Adrenal gland (tissue), 5 donors: Measurements from ENCODE around the gene FAM90A26.
"Not testable (repeated sequence)": the region's sequence is repeated elsewhere in the genome, so short reads cannot be mapped to it uniquely, and the experiment has no call there.

Experiments used
- CTCF ChIP-seq, 6 experiments: fragments of 450-650 bp in 4 of 6; fragments of 200-600 bp in 2 of 6; sonication (generic) in 1 of 6; IDR thresholded peaks; 1 replicate in 5 of 6; 2 replicates in 1 of 6; pipeline versions ENCODE4 v1.5.1 to v1.8.0; 2016 to 2021; ENCODE audit warnings: antibody characterized with exemption in 6 of 6, mild to moderate bottlenecking in 2 of 6, moderate library complexity in 1 of 6
- POLR2A ChIP-seq, 2 donors: fragments of 450-650 bp; IDR thresholded peaks; one replicate each; pipeline ENCODE4 v1.6.1; 2017; ENCODE audit warnings: antibody characterized with exemption in 2 of 2, mild to moderate bottlenecking in 2 of 2, moderate library complexity in 1 of 2
- donor health status: DM: no; HTN: no; CAD: no.

- not testable (repeated sequence) for TF ChIP-seq POLR2A, CTCF (IDR thresholded peaks at IDR 0.05)
Observed at GRCh38 chr4:9224596-9224995, 54.4 kb downstream of the FAM90A26 start, which contains the start of gene USP17L13.
